NCI-H2196 (cell line): ENCODE measurements around the gene HINT1.
"Not testable (repeated sequence)": the region's sequence is repeated elsewhere in the genome, so short reads cannot be mapped to it uniquely, and the experiment has no call there.

Experiments used
- DNase-seq: peaks from one replicate; lab custom pipeline; 2025; ENCODE audit not compliant: unreplicated experiment; lab: John Stamatoyannopoulos, UW

HINT1 gene

DNA sequence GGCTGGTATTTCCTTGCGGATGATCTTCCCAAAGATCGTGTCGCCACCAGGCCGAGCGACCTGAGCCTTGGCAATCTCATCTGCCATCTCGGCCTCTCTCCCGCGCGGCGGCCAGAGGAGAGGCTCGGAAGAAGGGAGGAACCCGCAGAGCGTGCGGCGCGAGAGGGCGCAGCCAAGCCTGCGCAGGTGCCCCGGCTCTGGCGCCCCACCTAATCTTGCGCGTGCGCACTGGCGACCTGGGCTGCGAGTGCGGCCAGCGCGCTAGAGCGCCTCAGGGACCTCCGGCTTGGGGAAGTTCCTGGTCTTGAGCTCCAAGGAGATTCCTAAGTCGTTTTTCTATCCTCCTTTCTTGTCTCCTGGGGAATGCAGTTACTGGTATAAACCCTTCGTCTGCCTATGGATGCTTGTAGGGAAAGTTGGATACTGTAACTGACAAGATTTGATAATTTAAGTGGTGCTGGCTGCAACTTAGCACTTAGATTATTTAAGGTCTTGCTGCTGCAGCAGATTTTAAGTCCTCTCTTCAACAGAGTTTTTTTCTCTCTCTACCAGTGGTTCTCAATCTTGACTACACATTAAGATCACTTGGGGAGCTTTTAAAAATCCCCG is at the start of gene HINT1:
Gene HINT1 (minus strand): TSS at position 138 of the 609 bp plus-strand sequence. CDS start 51 bp downstream, at position 87.
- peak; percentile 94 for DNase-seq

DNA sequence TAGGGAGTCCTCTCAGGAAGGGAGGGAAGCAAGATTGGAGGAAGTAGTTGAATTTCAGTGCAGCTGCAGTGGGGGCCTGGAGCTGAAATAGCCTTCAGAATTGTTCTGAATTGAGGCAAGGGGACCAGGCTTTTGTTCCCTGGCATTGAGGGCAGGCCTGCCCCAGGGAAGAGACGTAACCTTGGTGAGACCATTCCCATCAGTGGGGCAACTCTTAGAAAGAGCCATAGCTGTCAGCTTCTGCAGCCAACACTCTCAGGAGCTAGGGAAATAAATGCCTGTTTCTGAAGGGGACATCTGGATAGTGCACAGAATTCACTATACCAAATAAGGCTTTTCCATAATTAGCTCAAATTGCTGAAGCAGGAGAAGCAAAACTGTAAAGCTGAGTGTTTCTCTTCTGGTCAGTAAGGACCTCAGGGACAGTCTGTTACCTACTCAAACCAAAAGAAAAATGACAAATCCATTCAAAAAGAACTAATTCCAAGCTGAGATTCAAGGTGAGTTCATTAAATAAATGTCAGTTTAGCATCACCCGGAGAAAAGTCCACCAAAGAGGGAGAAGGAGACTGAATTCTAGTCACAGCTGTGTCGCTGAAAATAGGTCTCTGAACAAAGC is 49.7 kb upstream of the HINT1 start:
- no peak for DNase-seq

DNA sequence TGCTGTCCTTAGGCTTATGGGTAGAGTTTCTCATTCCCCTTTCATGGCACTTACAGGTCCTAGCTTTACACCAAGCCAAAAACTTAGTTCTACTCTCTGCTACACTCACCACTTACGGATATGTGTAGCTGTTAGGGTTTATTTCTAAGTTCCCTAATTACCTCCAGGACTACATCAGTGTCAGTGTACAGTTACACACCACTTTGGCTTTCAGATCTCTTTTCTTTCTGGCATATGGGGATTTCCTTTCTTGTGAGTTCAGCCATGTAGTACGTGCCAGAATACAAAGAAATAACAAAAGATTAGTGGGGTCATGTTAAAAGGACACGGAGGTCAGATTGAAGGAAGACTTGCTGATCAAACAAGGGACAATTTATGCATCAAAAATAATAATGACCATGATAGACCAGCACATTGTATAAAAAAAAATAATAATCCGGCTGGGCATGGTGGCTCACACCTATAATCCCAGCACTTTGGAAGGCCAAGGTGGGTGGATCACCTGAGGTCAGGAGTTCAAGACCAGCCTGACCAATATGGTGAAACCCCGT is 47.5 kb upstream of the HINT1 start:
- no peak for DNase-seq

DNA sequence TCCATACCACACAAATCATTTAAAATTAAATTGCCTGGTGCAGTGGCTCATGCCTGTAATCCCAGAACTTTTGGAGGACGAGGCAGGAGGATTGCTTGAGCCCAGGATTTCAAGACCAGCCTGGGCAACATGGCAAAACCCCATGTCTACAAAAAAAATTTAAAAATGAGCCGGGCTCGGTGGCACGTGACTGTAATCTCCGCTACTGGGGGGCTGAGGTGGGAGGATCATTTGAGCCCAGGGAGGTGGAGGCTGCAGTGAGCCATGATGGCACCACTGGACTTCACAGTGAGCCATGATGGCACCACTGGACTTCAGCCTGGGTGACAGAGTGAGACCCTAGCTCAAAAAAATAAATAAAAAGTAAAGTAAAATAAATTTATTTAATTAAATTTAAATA is 46.6 kb upstream of the HINT1 start:
- no peak for DNase-seq

DNA sequence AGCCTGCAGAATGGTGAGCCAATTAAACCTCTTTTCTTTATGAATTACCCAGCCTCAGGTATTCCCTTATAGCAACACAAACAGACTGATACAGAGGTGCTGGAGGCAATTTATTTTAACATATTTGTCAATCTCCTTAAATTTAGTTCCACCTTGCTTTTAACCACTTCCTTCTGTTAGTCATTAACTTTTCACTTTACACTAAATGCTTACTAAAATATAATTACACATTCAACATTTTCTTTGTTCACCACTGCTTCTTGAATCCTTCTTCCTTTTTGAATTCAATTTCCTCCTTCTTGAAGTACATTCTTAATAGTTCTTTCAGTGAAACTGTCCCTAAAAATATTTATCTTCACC is 45.1 kb upstream of the HINT1 start:
- no peak for DNase-seq

DNA sequence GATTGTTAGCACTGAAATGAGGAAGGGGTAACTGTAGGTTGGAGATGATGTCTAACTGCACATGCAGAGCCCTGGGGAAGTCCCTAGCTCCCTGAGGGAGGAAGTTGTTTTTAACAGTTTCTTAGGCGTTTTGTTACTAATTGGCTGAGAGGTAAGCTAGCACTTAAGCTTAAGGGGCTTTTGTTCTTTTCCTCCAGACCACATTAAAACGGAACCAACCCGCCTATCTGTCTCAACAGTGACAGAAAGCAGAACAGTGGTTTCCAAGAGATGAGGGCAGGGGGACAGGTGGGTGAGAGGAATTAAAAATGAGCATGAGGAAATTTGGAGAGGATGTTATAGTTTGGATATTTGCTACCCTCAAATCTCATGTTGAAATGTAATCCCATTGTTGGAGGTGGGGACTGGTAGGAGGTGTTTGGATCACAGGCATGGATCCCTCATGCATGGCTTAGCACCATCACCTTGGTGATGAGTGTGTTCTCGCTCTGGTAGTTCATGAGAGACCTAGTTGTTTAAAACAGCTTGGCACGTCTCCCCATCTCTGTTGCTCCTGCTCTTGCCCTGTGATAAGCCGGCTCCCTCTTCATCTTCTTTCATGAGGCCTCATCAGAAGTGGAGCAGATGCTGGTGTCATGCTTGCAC is 44.6 kb upstream of the HINT1 start:
- DNase-seq, result peak; percentile 62

DNA sequence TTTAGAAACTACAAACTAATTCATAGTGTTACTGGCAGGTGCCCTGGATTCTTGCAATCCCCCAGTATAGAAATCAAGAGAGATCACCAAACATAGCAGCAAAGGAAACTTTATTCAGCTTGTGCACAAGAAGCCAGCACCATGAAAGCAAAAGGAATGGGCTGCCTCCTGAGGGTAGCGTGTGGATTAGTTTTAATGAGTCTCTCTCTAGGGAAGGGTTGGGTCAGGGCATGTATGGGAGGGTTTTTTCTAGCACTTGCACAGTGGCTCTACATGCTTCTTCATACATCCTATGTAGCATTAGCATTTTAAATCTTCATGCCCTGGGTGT is 44.1 kb upstream of the HINT1 start:
- no peak for DNase-seq

DNA sequence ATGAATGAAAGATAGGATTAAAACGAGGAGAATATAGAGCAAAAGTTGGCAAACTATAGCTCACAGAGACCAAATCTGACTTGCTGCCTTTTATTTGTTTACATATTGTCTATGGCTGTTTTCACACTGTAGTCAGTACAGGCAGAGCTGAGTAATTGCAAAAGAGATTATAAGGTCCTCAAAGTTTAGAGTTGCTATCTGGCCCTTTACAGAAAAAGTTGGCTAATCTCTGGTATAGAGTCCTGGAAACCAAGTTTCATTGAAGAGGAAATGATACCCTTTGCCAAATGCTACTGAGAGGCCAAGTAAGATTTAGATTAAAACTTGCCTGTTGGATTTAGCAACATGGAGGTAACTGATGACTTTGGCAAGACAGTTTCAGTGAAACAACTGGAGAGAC is 41.7 kb upstream of the HINT1 start:
- DNase-seq, result no peak

DNA sequence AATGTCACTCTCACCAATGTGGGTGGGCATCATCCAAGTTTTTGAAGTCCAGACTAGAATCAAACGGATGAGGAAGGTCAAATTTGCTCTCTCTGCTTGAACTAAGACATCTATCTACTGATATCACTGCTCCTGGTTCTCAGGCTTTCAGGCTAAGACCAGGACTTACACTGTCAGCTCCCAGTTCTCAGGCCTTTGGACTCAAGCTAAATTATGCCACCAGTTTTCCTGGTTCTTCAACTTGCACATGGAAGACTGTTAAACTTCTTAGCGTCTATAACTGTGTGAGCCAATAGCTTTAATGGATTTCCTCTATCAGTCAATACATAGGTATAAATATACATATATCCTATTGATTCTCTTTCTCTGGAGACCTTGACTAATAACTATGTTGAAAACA is 41.0 kb upstream of the HINT1 start:
- DNase-seq, result no peak

DNA sequence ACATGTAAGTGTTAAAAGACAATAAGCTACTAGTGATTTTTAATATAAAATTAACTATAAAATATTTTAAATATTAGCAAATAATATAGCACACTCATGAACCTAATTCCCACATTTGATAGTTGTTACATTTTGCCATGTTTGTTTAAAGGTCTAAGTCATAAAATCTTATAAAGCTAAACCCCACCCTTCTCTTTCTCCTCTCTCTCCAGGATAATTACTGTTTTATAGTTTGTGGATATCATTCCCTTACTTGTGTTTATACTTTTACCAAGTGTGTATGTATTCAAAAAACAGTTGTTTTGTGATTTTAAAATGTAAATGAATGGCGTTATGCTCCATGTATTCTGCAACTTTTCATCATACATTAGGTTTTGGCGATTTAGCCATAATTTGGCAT is 39.9 kb upstream of the HINT1 start:
- no peak for DNase-seq

DNA sequence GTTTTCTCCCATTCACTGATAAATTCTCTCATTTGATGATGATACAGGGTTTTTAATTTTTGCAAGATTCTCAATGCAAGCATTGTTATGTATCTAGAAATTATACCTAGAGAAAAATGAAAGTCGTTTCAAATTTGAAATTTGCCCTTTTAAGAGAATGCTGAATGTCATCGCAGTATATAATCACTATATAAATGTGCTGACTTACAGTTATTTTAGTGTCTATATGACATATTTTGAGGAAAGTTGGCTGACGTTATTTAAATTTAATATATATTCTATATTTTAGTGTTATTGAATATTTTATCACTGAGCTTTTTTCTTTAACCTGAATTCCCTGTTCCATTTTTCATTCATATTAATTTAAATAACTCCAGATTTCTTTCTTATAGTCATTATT is 35.5 kb upstream of the HINT1 start:
- DNase-seq, result no peak

DNA sequence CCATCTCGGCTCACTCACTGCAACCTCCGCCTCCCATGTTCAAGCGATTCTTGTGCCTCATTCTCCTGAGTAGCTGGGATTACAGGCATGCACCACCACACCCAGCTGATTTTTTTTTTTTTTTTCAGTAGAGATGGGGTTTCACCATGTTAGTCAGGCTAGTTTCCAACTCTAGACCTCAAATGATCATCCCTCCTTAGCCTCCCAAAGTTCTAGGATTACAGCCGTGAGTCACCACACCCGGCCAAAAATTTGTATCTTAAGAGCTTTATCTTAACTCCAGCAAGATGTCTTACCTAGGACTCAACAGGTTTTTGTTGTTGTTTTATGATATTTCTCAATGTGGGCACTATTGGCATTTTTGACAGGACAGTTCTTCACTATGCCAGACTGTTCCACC is 33.6 kb upstream of the HINT1 start:
- DNase-seq, result no peak

DNA sequence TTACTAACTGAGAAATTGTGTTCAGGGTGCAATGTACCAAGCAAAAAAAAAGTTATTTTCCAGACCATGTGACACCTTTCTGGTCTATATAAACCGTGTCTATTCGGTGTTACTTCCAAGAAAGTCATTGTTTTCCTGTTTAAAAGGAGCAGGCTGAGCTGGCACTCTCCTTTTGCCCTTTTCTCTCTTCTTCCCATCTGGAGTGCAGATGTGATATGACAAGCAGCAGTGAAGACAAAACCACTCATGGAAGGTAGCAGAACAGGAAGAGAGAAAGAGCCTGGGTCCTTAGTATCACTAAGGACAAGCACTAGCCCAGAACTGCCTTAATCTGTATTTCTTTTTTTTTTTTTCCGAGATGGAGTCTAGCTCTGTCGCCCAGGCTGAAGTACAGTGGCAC is 31.3 kb upstream of the HINT1 start:
- DNase-seq, result no peak

DNA sequence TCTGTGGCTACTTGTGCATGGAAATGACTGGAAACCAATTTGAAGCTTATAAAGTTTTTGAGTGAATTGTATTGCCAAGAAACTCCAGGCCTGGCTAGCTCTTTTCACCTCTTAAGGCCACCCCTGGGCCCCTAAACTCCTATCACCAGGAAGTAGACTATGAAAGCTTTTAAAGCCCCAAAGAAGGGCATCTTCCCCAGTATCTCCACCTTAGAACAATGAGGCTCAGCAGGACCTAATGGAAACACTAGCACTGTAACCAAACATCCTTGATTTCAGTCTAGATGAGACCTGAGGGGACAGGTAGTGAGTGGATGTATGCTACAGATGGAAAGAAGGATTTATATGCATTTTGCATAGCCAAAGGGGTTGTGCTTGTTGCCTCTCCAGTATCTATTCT is 30.6 kb upstream of the HINT1 start:
- no peak for DNase-seq

DNA sequence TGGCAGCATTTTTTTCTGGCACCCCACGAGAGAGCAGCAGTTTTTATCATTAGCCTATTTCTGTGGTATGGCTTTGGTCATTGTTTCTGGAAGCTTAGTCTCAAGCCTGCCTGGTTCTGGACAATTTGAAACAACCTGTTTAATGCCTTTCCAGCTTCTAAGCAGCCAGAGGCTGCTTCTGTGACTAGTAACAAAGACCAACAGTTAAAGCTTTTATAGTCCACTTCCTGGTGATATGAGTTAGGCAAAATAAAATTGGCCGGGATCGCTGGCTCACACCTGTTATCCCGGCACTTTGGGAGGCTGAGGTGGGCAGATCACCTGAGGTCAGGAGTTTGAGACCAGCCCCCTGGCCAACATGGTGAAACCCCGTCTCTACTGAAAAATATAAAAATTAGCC is 29.7 kb upstream of the HINT1 start:
- peak; percentile 6 for DNase-seq

DNA sequence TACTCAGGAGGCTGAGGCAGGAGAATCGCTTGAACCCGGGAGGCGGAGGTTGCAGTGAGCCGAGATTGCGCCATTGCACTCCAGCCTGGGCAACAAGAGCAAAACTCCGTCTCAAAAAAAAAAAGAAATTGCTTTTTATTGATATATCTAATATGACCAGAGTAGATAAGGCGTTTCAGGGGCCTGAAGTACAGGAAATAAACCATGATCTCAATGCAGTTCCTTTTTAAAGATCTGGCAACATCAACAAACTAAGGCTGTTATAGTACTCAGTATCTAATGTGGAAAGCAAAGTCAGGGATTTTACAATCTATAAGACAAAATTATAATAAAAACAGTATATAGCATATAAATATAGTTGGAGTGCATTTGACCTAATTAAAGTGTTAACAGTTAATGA is 28.8 kb upstream of the HINT1 start:
- not testable (repeated sequence) for DNase-seq

DNA sequence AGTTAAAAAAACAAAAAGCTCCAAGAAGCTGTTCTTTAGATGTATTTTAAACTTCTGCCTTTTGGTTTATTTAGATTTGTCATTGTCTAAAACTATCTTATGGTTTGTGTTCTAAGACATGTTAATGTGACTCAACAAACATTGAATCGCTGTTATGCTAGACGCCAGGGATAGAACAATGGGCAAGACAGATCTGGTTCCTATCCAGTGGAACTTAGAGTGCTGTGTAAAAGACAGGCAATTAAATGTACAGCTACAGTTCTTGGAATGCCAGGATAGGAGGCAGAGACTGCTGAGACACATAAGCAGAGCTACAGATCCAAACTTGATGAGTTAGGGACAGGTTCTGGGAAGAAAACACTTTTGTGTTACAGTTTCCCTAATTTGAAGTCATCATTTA is 28.1 kb upstream of the HINT1 start:
- DNase-seq, result no peak

DNA sequence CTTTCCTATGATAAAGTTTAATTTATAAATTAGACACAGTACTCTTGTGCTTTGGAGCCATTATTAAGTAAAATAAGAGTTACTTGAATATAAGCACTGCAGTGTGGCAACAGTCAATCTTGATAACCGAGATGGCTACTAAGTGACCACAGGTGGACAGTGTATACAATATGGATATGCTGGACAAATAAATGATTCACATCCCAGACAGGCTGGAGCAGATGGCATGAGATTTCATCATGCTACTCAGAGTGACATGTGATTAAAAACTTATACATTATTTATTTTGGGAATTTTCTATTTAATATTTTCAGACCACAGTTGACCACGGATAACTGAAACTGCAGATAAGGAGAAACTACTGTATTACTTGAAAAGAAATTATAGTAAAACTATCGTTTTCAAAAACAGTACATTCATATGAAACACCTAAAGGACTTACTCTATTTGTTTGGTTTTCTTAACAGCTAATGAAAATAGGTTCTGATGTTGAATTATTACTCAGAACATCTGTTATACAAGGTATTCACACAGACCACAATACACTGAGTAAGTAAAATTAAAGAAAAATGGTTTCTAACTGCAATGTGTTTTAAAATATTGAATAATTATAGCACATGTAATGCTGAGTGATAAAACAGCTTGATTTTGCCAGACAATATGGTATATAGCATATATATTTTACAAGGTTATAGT is 21.7 kb upstream of the HINT1 start:
- DNase-seq, result peak; percentile 8

DNA sequence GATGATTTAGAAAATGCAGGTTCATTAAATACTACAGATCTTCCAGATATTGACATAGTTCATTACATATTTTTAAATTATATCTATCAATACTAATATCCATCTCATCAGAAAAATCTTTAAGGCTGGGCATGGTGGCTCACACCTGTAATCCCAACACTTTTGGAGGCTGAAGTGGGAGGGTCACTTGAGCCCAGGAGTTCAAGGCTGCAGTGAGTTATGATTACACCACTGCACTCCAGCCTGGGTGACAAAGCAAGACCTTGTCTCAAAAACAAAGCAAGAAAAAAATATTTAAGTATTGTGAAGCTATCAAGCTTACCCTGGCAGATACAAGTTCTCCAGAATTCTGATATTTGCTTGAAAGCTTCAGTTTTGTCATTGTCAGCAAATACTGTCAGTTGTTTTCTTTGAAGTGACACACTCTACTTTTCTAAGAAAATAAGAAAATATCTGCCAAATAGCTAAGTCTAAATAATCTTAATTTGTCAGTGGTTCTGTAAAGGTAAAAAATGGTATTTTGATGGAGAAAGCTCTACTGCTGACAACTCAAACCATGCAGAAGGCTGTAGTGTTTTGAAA is 20.6 kb upstream of the HINT1 start:
- DNase-seq, result no peak

DNA sequence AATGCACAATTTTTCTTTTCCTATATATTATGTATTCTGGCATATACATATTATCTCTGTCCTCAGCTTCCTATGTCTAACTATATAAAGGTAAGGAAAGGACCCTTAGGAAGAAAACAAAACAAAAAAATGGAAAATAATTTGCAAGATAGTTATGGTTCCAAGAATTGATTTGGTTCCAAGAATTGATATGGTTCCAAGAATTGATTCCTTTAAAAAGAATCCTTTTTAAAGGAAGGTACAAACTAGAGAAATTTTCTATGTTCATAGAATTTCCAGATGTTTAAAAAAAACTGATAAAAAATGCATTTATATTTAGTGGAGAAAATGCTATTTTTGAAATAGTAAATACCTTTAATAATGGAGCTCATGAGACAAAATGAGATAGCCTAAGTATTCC is 17.8 kb upstream of the HINT1 start:
- DNase-seq, result no peak

DNA sequence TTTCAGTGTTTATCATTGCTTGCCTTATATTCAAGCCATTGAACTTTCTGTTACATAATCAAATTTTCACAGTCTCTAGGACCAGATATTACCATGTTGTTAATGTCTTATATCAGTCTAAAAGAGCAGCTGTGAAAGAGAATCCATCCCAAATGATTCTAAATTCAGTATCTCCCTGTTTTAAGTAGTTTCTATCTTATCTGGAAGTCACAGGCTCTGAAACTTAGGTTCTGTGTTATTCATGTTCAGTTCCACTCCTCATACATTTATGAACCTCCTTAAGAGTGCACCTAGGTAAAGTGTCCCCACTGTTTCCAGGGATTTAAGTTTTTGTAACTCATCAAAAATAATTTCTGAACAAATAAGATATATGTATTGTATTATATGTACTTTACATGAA is 15.4 kb upstream of the HINT1 start:
- DNase-seq, result no peak
